Progenitor cell of endocrine pancreas (in vitro differentiated cells): ENCODE measurements around the gene KYAT1. TPM values are rescaled to one million over a fixed set of nuclear protein-coding genes. Genes with fewer than 3 reads are reported as not detected.

Source experiments
- DNase-seq: peaks from one replicate; pipeline ENCODE4 v3.0.0; 2021; ENCODE audit warnings: low spot score; ENCODE audit not compliant: unreplicated experiment
- H3K27ac Mint-ChIP-seq: 2 replicates; pipeline ENCODE4 v1.8.0; 2021; ENCODE audit warnings: mild to moderate bottlenecking, moderate library complexity, mixed read lengths
- H3K27me3 Mint-ChIP-seq: 2 replicates; pipeline ENCODE4 v1.8.0; 2021; ENCODE audit warnings: mixed read lengths
- H3K36me3 Mint-ChIP-seq: 2 replicates; pipeline ENCODE4 v1.8.0; 2022; ENCODE audit warnings: mixed read lengths; ENCODE audit not compliant: insufficient read depth
- H3K4me1 Mint-ChIP-seq: 2 replicates; pipeline ENCODE4 v1.8.0; 2021; ENCODE audit warnings: low read depth, mixed read lengths
- H3K4me3 Mint-ChIP-seq: 2 replicates; pipeline ENCODE4 v1.8.0; 2021; ENCODE audit warnings: low read depth, mild to moderate bottlenecking, moderate library complexity, mixed read lengths
- H3K9me3 Mint-ChIP-seq: 2 replicates; pipeline ENCODE4 v1.8.0; 2021; ENCODE audit warnings: low read depth, mixed read lengths
- CTCF ChIP-seq: fragments of 200-600 bp; sonication (generic); IDR thresholded peaks from one replicate; pipeline ENCODE4 v1.5.0; 2021; ENCODE audit warnings: antibody characterized with exemption, mild to moderate bottlenecking; ENCODE audit not compliant: unreplicated experiment
- total RNA-seq: library from RNA; stranded (reverse); gene quantifications from 2 replicates; pipeline ENCODE4 v1.2.1, GENCODE V29; 2021

KYAT1 gene
- total RNA-seq, 1 donor from 2014 or later: 11.7 TPM

- peaks cover 5% of the 10 kb centered on the region for H3K4me1 Mint-ChIP-seq
- H3K4me3 Mint-ChIP-seq: no peak overlapping the region
- no peaks in the 10 kb centered on the region for H3K27me3 Mint-ChIP-seq
- DNase-seq: no peak
- no peak overlapping the region for H3K27ac Mint-ChIP-seq
- no peaks in the 10 kb centered on the region for H3K36me3 Mint-ChIP-seq
- peaks cover 5% of the 10 kb centered on the region for H3K9me3 Mint-ChIP-seq
- TF ChIP-seq CTCF: no peak
Observed at GRCh38 chr9:128785427-128785826, 96.3 kb downstream of the KYAT1 start.

Other genes with a start within 250 kb of the KYAT1 start
- 83.4 and 85.4 TPM in 2 replicates for gene DYNC2I2, start 225.1 kb downstream of the KYAT1 start, total RNA-seq
- 563 and 571 TPM in 2 replicates for gene SET, start 192.7 kb downstream of the KYAT1 start, total RNA-seq
- gene PKN3, start 179.4 kb downstream of the KYAT1 start, total RNA-seq: 20.0 and 20.2 TPM in 2 replicates
- gene ZDHHC12, start 157.8 kb downstream of the KYAT1 start, total RNA-seq: 33.7 TPM in 2 replicates
- gene ZER1, start 110.0 kb downstream of the KYAT1 start, total RNA-seq: 38.4 and 42.2 TPM in 2 replicates
- 36.1 and 36.2 TPM in 2 replicates for gene TBC1D13, start 94.7 kb downstream of the KYAT1 start, total RNA-seq
- gene ENDOG, start 63.5 kb downstream of the KYAT1 start, total RNA-seq: 14.7 and 18.0 TPM in 2 replicates
- 47.5 and 57.9 TPM in 2 replicates for gene SPOUT1, start 52.2 kb downstream of the KYAT1 start, total RNA-seq
- gene LRRC8A, start 183 bp upstream of the KYAT1 start, total RNA-seq: 38.2 and 38.8 TPM in 2 replicates
- gene PHYHD1, start 39.0 kb upstream of the KYAT1 start, total RNA-seq: 19.9 and 21.3 TPM in 2 replicates
- 15.5 and 16.3 TPM in 2 replicates for gene DOLK, start 65.7 kb upstream of the KYAT1 start, total RNA-seq
- 68.3 and 74.8 TPM in 2 replicates for gene NUP188, start 65.7 kb upstream of the KYAT1 start, total RNA-seq
- gene SH3GLB2, start 146.4 kb upstream of the KYAT1 start, total RNA-seq: 182 and 183 TPM in 2 replicates
- 42.6 and 45.4 TPM in 2 replicates for gene MIGA2, start 154.7 kb upstream of the KYAT1 start, total RNA-seq
- 29.1 and 29.3 TPM in 2 replicates for gene DOLPP1, start 199.2 kb upstream of the KYAT1 start, total RNA-seq
- gene CRAT, start 228.8 kb upstream of the KYAT1 start, total RNA-seq: 19.0 and 20.5 TPM in 2 replicates
- gene PTPA, start 229.5 kb upstream of the KYAT1 start, total RNA-seq: 135 and 145 TPM in 2 replicates